Amniotic epithelial cell (primary cell): ENCODE results near the gene VAV3.
"Not testable (repeated sequence)": the region's sequence is repeated elsewhere in the genome, so short reads cannot be mapped to it uniquely, and the experiment has no call there.

Source experiments
- DNase-seq: peaks from one replicate; pipeline ENCODE4 v3.0.0-alpha.2; 2010; ENCODE audit warnings: low read depth

The VAV3 gene

GRCh38 chr1:107883562-107883961, 81.4 kb downstream of the VAV3 start:
- no peak for DNase-seq

GRCh38 chr1:107879927-107880326, 85.1 kb downstream of the VAV3 start:
- peak; percentile 1 for DNase-seq

GRCh38 chr1:107879346-107879745, 85.6 kb downstream of the VAV3 start:
- peak; percentile 40 for DNase-seq

GRCh38 chr1:107877745-107878144, 87.2 kb downstream of the VAV3 start:
- DNase-seq = no peak

- peak; percentile 71 for DNase-seq
Measured at GRCh38 chr1:107877092-107877491, 87.9 kb downstream of the VAV3 start.

GRCh38 chr1:107875689-107876088, 89.3 kb downstream of the VAV3 start:
- DNase-seq = no peak

- no peak for DNase-seq
Measured at GRCh38 chr1:107874221-107874620, 90.8 kb downstream of the VAV3 start.

- DNase-seq = no peak
Measured at GRCh38 chr1:107871687-107872395, 93.1 kb downstream of the VAV3 start.

GRCh38 chr1:107871259-107871658, 93.7 kb downstream of the VAV3 start:
- no peak for DNase-seq

GRCh38 chr1:107870696-107871095, 94.3 kb downstream of the VAV3 start:
- no peak for DNase-seq

- no peak for DNase-seq
Measured at GRCh38 chr1:107867897-107868296, 97.1 kb downstream of the VAV3 start.

- DNase-seq = no peak
Measured at GRCh38 chr1:107867422-107867821, 97.6 kb downstream of the VAV3 start.

- no peak for DNase-seq
Measured at GRCh38 chr1:107866870-107867269, 98.1 kb downstream of the VAV3 start.

GRCh38 chr1:107865627-107866026, 99.4 kb downstream of the VAV3 start:
- DNase-seq = no peak

GRCh38 chr1:107863342-107863741, 101.6 kb downstream of the VAV3 start:
- no peak for DNase-seq

GRCh38 chr1:107862064-107862463, 102.9 kb downstream of the VAV3 start:
- DNase-seq = no peak

GRCh38 chr1:107858323-107858722, 106.7 kb downstream of the VAV3 start:
- no peak for DNase-seq

GRCh38 chr1:107851418-107851817, 113.6 kb downstream of the VAV3 start:
- DNase-seq = no peak

- DNase-seq = not testable (repeated sequence)
Measured at GRCh38 chr1:107844541-107845194, 120.3 kb downstream of the VAV3 start.

- DNase-seq = no peak
Measured at GRCh38 chr1:107843989-107844388, 121.0 kb downstream of the VAV3 start.

- no peak for DNase-seq
Measured at GRCh38 chr1:107842241-107842640, 122.7 kb downstream of the VAV3 start.

GRCh38 chr1:107840725-107841124, 124.3 kb downstream of the VAV3 start:
- no peak for DNase-seq

- no peak for DNase-seq
Measured at GRCh38 chr1:107838056-107838455, 126.9 kb downstream of the VAV3 start.

- no peak for DNase-seq
Measured at GRCh38 chr1:107835151-107835670, 129.8 kb downstream of the VAV3 start.
